IPS-11a (cell line): ENCODE measurements around the gene TBCA.
"Not testable (repeated sequence)": the region's sequence is repeated elsewhere in the genome, so short reads cannot be mapped to it uniquely, and the experiment has no call there.

Experiments
- H3K4me3 ChIP-seq: one replicate; pipeline ENCODE4 v1.5.1; 2013; ENCODE audit warnings: low read depth, low read length, control low read depth

TBCA gene

DNA sequence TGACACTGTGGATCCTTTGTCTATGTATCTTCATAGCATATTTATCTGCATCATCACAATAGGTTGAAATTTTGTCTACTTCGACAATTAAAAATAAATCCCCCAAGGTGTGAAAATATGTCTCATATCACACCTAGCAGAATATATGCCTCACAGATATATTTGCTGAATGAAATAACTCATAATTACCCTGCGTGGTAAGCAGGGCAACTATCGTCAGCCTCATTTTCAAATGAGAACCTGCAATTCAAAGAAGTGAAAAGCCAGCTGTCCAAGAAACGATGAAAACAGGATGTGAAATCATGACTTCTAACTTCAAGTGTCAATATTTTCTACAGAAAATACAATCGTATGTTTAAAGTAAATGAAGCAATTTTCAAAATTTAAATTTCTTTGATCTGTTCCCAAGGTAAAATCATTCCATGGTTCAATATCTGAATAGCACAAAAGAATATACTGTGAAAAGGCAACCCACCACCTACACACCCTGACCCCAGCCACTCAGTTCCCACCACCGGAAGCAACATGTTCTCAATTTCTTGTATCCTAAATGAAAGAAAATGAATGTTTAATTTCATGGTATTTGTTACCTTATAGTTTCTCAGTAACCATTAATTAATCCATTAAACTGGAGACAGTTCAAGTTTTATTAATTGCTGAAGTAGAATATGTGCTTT lies 57.1 kb downstream of the TBCA start:
- no peak overlapping the region for H3K4me3 ChIP-seq

DNA sequence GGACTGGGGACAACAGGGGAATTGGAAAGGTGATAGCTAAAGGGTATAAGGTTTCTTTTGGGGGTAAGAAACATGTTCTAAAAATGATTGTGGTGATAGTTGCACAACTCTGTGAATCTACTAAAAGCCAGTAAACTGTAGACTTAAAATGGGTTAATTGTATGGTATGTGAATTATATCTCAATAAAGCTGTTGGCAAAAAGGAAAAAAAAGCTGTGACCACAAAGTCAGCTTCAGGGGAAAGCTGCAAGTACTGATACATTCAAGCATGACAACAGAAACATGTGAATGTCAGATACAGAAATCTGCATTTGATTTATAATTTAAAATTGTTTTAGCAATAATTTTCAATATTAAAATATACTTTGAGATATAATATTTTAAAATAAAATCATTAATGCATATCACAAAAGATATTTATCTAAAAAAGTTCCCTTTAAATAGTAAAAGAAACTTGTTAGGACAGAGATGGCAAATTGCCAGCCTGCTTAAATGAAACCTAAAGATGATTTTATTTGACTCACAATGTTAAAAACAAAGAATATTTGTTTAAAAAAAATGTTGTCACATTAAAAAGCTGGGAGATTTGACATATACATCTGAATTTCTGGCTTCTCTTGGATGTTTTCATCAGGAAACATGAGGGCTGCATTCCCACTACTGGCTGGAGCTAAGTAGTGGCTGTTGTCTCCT lies 66.0 kb downstream of the TBCA start:
- H3K4me3 ChIP-seq = no peak overlapping the region

DNA sequence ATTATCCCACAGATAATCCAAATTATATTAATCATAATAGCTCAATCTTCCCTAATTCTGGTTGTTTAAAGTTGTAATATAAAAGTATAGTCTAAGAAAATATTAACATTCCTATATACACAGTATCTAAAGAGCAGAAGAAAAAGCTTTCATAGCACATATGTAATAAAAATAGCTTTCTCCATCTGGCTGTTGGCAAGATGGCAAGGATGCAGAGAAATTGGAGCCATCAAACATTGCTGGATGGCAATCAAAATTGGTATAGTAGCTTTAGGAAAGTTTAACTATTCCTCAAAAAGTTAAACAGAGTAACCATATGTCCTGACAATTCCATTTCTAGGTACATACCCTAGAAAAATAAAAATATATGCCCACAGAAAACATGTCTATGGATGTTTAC lies 66.8 kb downstream of the TBCA start:
- no peak overlapping the region for H3K4me3 ChIP-seq

DNA sequence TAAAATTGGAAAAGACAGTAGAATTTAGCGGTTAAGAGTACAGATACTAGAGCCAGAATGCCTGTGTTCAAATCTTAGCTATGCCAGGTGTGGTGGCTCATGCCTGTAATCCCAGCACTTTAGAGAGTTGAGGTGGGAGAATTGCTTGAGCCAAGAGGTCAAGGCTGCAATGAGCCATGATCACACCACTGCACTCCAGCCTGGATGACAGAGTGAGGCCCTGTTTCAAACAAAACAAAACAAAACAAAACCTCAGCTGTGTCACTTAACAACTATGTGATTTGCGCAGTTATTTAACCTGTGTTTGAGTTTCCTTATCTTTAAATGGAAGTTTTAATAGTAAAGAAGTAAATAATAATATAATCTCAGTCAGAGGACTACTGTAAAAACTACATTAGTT lies 68.3 kb downstream of the TBCA start:
- no peak overlapping the region for H3K4me3 ChIP-seq

DNA sequence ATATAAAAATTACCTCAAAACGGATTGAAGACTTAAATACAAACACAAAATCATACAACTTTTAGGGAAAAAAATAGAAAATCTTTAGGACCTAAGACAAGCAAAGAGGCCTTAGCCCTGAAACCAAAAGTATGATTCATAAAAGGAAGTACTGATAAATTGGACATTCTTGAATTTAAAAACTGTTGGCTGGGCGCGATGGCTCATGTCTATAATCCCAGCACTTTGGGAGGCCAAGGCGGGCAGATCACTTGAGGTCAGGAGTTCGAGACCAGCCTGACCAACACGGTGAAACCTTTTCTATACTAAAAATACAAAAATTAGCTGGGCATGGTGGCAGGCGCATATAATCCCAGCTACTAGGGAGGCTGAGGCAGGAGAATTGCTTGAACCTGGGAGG lies 76.6 kb downstream of the TBCA start:
- not testable (repeated sequence) for H3K4me3 ChIP-seq

DNA sequence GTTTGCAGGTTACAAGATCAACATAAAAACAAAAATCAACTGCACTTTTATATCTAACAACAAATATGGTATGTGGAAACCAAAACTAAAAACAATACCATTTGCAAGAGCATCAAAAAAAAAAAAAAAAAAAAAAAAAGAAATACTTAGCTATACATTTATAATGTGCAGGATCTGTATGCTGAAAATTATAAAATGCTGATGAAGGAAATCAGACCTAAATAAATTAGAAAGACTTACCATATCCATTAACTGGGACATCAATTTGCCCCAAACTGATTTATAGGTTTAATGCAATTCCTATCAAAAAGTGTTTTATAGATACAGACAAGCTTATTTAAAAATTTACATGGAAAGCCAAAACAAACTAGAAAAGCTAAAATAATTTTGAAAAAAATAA lies 77.2 kb downstream of the TBCA start:
- H3K4me3 ChIP-seq = no peak overlapping the region

DNA sequence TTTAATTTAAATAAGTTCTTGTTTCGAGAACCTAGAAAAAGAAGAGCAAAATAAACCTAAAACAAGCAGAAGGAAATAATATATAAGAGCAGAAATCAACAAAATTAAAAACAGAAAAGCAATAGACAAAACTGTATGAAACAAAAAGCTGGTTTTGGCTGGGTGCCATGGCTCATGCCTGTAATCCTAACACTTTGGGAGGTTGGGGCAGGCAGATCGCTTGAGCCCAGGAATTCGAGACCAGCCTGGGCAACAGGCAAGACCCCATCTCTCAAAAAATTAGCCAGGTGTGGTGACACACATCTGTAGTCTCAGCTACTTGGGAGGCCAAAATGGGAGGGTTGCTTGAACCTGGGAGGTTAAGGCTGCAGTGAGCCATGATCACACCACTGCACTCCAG lies 78.4 kb downstream of the TBCA start:
- no peak overlapping the region for H3K4me3 ChIP-seq

DNA sequence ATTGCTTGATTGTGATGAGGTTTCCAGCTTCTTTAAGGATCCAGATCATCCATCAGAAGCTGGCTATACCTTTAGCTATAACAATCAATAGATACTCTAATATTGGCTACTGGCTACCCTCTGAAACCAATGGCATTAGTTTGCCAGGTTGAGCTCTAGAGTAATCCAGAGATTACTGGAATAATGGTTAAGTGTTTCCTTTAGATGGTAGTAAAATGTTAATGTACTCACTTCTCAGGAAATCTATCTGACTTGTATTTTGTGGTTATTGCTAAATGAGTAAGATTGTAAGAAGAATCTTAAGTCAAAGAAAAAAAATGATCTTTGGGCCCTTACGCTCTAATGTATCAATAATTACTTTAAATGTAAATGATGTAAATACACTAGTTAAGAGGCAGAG lies 80.0 kb downstream of the TBCA start:
- H3K4me3 ChIP-seq = no peak overlapping the region

DNA sequence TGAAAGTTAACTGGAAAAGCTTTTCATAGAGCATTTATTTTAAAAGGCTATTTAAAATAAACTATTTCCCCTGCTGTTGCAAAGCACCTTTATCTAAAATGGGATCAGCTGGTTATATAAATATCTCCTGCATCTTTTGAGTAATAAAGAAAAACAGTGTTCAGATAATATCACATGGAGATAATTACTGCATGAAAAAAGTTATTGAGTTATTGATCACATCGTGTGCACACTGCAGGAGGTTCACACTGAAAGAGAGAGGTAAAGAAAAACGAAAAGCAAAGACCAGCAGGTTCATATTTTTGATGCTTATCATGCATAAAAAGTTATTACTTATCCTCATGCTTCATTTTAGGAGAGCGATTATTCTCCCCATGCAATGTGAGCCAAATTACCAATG lies 82.2 kb downstream of the TBCA start:
- no peak overlapping the region for H3K4me3 ChIP-seq

DNA sequence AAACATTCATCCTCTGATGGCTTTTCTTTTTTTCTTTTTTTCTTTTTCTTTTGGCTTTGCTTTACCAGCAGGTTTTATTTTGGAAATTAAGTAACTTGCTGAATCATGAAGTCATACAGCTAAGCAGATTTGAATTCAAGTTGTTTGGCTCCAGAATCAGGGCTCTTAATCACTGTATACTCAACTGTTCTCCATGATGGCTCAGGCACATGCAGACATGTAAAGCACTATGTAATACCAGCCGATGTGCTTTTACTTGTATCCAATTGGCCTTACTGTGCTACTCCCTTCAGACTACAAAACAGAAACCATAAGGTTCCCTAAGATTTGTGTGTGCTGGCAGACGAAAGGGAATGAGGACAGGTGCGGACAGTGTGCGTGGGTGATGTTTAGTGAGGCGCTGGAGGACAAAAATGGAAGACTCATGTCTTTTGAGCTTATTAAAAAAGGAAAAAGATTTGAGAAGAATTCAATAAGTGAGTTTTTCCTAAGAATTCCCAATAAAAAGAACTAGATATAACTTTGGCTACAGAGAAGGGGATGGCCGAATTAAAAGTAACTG lies 92.9 kb downstream of the TBCA start:
- H3K4me3 ChIP-seq = no peak overlapping the region

DNA sequence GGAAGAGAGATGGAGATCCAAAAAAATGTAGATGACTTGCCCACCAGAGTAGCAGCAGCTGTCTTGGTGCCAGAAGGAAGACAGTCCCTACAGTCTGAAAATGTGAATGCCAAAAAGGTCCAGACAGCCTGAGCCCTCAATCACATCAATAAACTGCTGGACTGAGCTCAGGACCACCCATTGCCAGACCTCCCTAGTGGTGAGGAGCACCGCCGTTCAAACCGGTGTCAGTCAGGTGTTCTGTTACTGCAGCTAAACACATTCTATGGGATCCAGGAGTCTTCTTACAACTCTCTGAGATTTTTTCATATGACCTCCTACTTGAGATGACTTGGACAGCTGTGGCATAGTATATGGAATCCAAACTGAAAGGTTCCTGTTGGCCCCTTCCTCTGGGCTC lies 105.6 kb downstream of the TBCA start:
- H3K4me3 ChIP-seq = no peak overlapping the region

DNA sequence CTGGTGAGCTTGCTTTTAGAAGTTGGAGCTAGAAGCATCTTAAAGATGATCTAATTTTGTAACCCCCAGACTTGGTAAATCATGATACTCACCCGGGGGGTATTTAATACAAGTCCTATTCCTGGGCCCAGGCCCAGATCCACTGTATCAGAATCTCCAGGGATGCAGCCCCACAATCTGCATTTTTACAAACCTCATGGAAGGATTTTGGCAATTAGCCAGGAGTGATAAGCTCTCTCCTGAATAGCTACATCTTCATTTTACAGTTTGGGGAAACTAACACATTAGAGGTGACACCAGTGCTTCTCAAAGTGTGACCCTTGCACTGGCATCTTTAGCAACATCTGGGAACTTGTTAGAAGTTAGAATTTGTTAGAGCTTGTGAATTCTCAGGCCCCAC lies 106.5 kb downstream of the TBCA start:
- H3K4me3 ChIP-seq = no peak overlapping the region

DNA sequence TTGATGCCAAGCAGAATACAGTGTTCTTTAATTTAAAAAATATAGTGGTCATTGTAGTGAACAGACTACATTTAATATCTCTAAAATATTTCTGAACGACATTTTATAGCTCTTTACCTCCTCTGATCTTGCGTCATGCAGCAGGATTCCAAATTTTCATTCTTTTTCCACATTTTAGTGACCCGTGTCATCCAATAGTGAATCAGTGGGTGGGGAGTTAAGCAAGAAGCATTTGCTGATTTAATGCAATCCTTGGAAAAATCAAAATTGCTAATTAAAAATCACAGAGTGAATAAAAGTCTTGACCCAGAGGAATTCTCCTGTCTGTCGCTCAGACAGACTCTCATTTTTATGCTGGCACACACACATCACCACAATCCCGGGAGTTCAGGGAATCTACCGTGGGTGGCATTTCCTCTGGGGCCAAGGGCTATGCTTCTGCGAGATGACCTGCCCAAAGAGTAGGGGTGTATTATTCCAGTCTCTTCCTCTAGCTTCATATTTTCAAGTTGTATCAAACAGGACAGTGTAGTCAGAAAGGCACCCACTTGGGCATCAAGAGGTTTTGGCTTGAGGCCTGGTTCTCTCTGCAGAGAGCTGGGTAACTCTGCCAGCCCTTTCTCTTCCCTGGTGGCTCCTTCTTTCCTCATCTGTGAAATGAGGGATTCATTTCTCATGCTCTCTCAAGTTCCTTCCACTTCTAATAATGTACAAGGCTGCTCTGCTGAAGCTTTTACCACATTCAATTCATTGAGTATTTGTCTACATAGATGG lies 112.9 kb downstream of the TBCA start:
- H3K4me3 ChIP-seq = no peak overlapping the region

DNA sequence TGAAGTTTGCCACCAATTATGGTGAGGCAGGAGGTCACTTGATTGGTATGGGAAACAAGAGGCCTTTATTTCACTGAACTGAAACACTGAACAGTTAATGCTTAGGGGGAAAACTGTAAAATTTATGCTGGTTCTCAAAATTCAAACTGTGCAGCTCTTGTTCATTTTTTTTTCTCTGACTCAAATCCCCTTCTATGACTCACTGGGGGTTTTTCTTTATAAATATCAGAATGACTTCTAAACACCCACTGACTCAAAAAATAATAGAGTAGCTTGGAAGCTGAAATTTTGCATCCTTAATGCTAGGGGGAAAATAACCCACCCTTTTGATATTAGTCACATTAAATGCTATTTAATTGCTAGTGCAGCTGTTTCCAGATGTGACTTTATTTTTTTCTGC lies 113.5 kb downstream of the TBCA start:
- H3K4me3 ChIP-seq = no peak overlapping the region

DNA sequence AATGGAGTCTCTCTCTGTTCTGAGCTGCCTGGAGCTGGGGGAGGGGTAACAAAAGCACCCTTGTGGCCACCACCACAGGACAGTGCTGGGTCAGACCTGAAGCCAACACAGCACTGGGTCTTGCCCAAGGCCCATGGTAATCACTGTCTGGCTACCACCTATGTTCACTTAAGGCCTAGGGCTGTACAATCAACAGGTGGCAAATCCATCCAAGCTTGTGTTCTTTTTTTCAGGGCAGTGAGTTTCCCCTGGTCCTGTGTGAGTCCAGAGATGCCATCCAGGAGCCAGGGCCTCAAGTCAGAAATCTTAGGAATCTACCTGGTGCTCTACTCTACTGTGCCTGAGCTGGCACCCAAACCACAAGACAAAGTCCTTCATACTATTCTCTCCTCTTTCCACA lies 117.5 kb downstream of the TBCA start:
- H3K4me3 ChIP-seq = no peak overlapping the region

DNA sequence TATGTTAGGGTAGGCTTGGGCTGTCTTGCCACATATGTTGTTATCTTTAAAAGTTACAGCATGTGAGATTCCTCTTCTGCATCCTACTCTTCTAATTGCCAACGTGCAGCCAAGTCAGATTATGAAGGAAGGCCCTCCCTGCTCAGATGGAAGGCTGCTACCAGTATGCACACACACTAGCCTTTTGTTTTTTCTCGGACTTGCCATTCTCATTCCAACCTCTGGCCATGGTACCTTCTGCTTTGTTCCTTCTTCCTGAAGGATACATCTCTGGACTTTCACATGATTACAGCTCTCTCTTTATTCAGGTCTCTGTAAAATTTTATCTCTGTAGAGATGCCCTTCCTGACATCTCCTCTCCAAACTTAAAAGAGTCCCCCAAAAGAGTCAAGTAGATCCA lies 124.8 kb downstream of the TBCA start:
- H3K4me3 ChIP-seq = no peak overlapping the region

DNA sequence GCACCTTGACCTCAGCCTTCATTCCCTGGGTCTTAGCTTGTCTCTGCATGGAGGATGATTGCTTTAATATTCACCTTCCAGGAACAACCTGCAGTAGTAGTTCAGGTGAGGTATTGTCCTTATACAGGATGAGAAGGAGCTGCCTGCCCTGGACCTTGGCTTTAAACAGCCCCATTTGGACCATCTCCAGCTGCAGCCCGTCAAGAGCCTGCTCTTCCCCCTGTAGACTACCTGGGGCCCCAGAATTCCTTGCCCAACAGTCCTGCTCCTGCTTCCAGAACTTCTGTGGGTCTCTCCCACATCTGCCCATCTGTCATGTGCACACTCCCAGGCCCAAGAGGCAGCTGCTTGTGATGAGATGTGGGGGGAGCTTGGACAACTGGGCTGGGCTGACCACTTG lies 125.5 kb downstream of the TBCA start:
- H3K4me3 ChIP-seq = no peak overlapping the region

DNA sequence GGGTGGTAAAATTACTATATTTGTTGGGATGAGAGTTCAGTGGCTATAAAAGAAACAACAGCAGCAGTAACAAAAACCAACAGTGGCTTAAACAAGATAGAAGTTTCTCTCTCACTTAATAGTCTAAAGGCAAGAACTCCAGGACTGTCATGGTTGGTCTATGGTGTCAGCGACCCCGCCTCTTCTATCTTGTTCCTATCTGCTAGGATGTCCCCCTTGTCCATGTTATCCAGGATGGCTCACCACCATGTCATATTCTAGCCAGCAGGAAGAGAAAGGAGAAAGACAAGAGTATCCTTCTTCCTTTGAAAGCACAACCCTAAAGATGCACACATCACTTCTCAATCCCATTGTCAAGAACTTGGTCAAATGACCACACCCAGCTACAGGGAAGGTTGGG lies 126.4 kb downstream of the TBCA start:
- H3K4me3 ChIP-seq = no peak overlapping the region

DNA sequence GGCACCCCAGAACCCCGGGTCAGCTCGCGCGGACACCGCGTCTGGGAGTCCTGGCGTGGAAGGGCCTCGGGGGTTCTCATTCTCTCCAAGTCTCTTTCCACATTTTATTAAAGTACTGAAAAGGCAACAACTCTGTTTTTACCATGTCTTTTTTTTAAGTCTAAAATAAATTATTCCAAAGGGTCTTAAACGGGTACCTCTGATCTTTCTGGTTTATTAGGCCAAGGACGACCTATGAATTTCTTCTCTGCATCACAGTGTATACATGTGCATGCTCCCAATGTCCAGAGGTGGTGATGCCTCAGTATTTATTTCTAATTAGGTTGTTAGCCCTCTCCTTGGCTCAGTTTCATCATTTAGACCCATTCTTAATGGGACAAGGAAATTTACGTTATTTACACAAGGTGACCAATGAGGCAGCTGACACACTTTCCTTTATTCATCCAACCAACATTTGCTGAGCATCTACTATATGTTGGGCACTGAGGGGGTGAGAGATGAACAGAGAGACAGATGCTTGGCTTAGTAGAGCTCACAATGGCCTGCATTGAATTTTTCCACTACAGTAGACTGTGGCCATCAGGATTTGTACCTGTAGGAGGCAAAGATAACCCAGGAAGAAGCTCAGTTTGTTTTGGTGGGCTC lies 130.0 kb downstream of the TBCA start:
- H3K4me3 ChIP-seq = no peak overlapping the region

DNA sequence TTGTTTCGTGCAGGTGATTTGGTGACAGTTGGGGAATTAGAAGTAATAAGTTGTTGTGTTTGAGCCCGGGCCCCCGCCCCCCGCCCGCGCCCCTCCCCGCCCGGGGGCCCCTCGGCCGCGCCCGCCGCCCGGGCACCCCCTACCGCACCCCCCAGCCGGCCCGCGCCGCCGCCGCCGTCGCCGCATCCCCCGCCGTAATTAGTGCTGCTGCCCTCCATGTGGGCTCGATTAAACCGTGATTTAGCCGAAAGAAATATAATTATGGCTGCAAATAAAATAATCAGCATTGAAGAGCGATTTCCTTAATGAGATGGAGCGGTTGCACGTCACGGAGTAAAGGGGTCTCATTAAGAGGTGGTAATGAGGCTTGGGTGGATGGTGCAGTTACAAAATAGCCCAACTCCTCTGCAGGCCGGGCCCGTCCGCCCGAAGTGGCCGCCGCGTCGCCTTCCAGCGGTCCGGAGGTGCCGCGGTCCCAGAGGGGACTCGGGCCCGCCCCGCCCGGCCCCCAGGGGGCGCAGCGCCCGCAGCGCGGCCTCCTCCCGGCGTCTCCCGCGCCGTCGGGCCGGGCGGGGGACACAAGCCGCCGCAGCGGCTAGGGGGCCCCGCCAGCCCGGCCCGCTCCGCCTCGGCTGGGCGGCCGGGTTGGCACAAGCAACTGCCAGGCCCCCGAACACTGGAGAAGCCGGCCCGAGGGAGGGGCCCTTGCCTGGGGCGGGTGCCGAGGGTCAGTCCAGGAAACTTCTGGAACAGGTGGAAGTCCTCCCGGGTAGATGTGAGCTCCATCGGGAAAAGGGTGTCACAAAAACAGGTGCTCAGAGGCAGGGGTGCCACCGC lies 130.8 kb downstream of the TBCA start:
- no peak overlapping the region for H3K4me3 ChIP-seq
